ENCODE data around the gene LYSMD3. TPM values are rescaled to one million over a fixed set of nuclear protein-coding genes. Genes with fewer than 3 reads are reported as not detected.

LYSMD3 gene
- total and polyA plus RNA-seq, 9 of the 15 experiments (the other 6 are each of a cell fraction or from before 2014, with no cell fraction given) = 9.5 to 42.3 (median 20.7) TPM

- no peak for TF ChIP-seq ZNF318 (IDR thresholded peaks at IDR 0.05; ENCODE audit: borderline replicate concordance in 1 of 2, low read depth in 1 of 2)
- TF ChIP-seq, protein P1, sequence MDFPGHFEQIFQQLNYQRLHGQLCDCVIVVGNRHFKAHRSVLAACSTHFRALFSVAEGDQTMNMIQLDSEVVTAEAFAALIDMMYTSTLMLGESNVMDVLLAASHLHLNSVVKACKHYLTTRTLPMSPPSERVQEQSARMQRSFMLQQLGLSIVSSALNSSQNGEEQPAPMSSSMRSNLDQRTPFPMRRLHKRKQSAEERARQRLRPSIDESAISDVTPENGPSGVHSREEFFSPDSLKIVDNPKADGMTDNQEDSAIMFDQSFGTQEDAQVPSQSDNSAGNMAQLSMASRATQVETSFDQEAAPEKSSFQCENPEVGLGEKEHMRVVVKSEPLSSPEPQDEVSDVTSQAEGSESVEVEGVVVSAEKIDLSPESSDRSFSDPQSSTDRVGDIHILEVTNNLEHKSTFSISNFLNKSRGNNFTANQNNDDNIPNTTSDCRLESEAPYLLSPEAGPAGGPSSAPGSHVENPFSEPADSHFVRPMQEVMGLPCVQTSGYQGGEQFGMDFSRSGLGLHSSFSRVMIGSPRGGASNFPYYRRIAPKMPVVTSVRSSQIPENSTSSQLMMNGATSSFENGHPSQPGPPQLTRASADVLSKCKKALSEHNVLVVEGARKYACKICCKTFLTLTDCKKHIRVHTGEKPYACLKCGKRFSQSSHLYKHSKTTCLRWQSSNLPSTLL (IDR thresholded peaks at IDR 0.05) = no peak
- TF ChIP-seq PRPF4 (IDR thresholded peaks at IDR 0.05; ENCODE audit: insufficient read depth, low read depth, low read length, poor library complexity, severe bottlenecking) = no peak
- TF ChIP-seq ZBTB1 (CRISPR knock-in tag; IDR thresholded peaks at IDR 0.05; ENCODE audit: borderline replicate concordance, low read depth) = no peak
- TF ChIP-seq ZNF436 (CRISPR knock-in tag; IDR thresholded peaks at IDR 0.05) = no peak
- no peak for TF ChIP-seq XRCC3 (IDR thresholded peaks at IDR 0.05)
- TF ChIP-seq, protein P2, sequence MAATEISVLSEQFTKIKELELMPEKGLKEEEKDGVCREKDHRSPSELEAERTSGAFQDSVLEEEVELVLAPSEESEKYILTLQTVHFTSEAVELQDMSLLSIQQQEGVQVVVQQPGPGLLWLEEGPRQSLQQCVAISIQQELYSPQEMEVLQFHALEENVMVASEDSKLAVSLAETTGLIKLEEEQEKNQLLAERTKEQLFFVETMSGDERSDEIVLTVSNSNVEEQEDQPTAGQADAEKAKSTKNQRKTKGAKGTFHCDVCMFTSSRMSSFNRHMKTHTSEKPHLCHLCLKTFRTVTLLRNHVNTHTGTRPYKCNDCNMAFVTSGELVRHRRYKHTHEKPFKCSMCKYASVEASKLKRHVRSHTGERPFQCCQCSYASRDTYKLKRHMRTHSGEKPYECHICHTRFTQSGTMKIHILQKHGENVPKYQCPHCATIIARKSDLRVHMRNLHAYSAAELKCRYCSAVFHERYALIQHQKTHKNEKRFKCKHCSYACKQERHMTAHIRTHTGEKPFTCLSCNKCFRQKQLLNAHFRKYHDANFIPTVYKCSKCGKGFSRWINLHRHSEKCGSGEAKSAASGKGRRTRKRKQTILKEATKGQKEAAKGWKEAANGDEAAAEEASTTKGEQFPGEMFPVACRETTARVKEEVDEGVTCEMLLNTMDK (IDR thresholded peaks at IDR 0.05; ENCODE audit: borderline replicate concordance, insufficient read depth, low read depth, low read length, poor library complexity, severe bottlenecking) = no peak
- no peak for TF ChIP-seq SOX6 (IDR thresholded peaks at IDR 0.05)
- TF ChIP-seq ASH1L (IDR thresholded peaks at IDR 0.05; ENCODE audit: borderline replicate concordance, low read depth, partially characterized antibody) = no peak
- TF ChIP-seq CBFA2T3 (IDR thresholded peaks at IDR 0.05) = no peak
- no peak for TF ChIP-seq E2F6 (IDR thresholded peaks at IDR 0.05; ENCODE audit: borderline replicate concordance in 1 of 2, extremely low read depth in 1 of 2, insufficient read depth in 1 of 2, insufficient read length in 1 of 2, low read depth in 1 of 2, low read length in 1 of 2, poor library complexity in 1 of 2, severe bottlenecking in 1 of 2)
- no peak for TF ChIP-seq ZNF668 (CRISPR knock-in tag; IDR thresholded peaks at IDR 0.05)
These were observed 24.3 kb upstream of the LYSMD3 start (continued) for GRCh38 chr5:90553711-90554110.

Measured in K562 (cell line).